GM19351 (cell line): ENCODE results near the gene LAMC1.
A peak's percentile ranks its signal among the peaks of the same experiment; 100 is the strongest.

Experiments
- ATAC-seq: cut with Tn5 transposase; IDR thresholded peaks from one replicate; pipeline ENCODE4 v1.9.1; 2021; ENCODE audit warnings: mild to moderate bottlenecking, moderate library complexity; ENCODE audit not compliant: unreplicated experiment

Gene LAMC1

GRCh38 chr1:183180634-183181056, 157.4 kb downstream of the LAMC1 start:
- no peak for ATAC-seq

GRCh38 chr1:183185941-183186490, 162.8 kb downstream of the LAMC1 start, which contains the start of gene LAMC2:
Gene LAMC2 (plus strand): TSS chr1:183186264. CDS start chr1:183186353, 89 bp downstream.
- no peak for ATAC-seq

GRCh38 chr1:183186841-183187240, 163.6 kb downstream of the LAMC1 start:
- ATAC-seq, result no peak

GRCh38 chr1:183188240-183188639, 165.0 kb downstream of the LAMC1 start:
- no peak for ATAC-seq

GRCh38 chr1:183191833-183192232, 168.6 kb downstream of the LAMC1 start:
- no peak for ATAC-seq

DNA sequence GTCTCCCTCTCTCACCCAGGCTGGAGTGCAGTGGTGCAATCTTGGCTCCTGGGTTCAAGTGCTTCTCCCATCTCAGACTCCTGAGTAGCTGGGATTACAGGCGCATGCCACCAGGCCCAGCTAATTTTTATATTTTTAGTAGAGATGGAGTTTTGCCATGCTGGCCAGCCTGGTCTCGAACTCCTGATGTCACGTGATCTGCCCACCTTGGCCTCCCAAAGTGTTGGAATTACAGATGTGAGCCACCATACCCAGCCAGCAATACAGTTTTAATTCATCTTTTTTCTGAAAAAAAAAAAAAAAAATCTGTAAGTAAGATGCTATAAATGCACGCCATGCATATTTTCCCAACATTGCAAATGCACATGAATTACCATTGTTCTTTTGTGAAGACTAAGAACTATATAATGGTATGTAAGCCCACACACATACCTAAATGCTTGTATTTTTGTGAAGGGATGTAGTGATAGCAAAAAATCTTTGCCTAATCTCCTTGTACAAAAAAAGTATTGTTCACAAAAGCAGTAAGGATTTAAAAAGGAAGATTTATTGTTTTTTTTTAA, 170.8 kb downstream of the LAMC1 start:
- no peak for ATAC-seq

DNA sequence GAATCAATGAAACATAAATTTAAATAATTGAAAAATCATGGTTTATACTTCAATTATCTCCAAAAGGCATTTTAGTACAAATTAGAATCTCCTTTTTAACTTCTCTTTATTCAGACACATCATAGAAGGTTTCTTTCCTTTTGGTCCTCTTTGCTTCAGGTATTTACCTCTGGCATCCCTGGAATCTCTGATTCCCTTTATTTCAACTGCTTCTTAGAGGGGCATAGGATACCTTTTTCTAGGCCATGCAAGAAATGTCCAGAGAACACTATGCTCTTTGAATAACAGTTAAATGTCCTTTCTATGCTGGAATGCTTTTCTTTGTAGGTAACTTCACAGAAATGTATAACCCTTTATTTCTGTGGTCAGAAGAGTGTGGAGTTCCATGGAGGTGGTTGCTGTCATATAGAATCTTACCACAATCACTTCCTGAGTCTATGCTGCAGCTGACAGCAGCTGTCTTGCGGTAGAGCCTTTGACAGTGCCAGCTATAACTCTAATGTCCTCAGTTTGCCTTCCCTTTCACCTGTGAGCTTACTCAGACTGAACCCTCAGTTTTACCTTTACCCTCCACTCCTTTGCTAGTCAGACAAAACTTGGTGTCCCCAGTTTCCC, 171.4 kb downstream of the LAMC1 start:
- peak; percentile 97 for ATAC-seq

GRCh38 chr1:183195142-183195574, 171.9 kb downstream of the LAMC1 start:
- peak; percentile 20 for ATAC-seq
